CD4-positive, alpha-beta memory T cell (primary cell): Measurements from ENCODE around the gene ZNF324. TPM values are rescaled to one million over a fixed set of nuclear protein-coding genes. Genes with fewer than 3 reads are reported as not detected.
"Not testable (repeated sequence)": the region's sequence is repeated elsewhere in the genome, so short reads cannot be mapped to it uniquely, and the experiment has no call there.

Experiments
- CTCF ChIA-PET: fragments of 350-600 bp; sonication (Branson Sonifier 250); formaldehyde crosslinking; loops from one replicate; lab custom pipeline; 2021; ENCODE audit warnings: inconsistent platforms; ENCODE audit not compliant: partially characterized antibody; lab: Charles Lee
- POLR2A ChIA-PET: fragments of 350-600 bp; sonication (Branson Sonifier 250); formaldehyde crosslinking; loops from one replicate; lab custom pipeline; 2021; ENCODE audit not compliant: partially characterized antibody; lab: Charles Lee
- DNase-seq, 5 donors: peaks; one replicate each; pipeline versions ENCODE4 v3.0.0 to v3.0.0-alpha.2; 2020 to 2022; ENCODE audit warnings: mixed read lengths in 1 of 5
- H3K27ac ChIP-seq: one replicate; pipeline ENCODE4 v1.7.0; 2013; ENCODE audit warnings: low read depth, low read length
- H3K27me3 ChIP-seq: 2 replicates; pipeline ENCODE4 v1.7.0; 2013; ENCODE audit warnings: mild to moderate bottlenecking, low read length, moderate library complexity; ENCODE audit not compliant: insufficient read depth
- H3K36me3 ChIP-seq: 2 replicates; pipeline ENCODE4 v1.7.0; 2013; ENCODE audit warnings: mild to moderate bottlenecking, low read length, moderate library complexity; ENCODE audit not compliant: insufficient read depth
- H3K4me1 ChIP-seq: 2 replicates; pipeline ENCODE4 v1.7.0; 2013; ENCODE audit warnings: mild to moderate bottlenecking, low read length, moderate library complexity; ENCODE audit not compliant: insufficient read depth
- H3K4me3 ChIP-seq, 2 donors: one replicate each; pipeline ENCODE4 v1.7.0; 2013; ENCODE audit warnings: low read length in 2 of 2, mild to moderate bottlenecking in 1 of 2
- H3K9me3 ChIP-seq, 2 donors: one replicate each; pipeline ENCODE4 v1.7.0; 2013; ENCODE audit warnings: low read length in 2 of 2, control low read depth in 1 of 2; ENCODE audit not compliant: control insufficient read depth in 1 of 2
- H3K27ac Mint-ChIP-seq, 7 donors: one replicate each; pipeline ENCODE4 v1.8.0; 2020 to 2021; ENCODE audit warnings: mixed read lengths in 7 of 7, mild to moderate bottlenecking in 6 of 7, inconsistent platforms in 3 of 7, moderate library complexity in 3 of 7
- H3K27me3 Mint-ChIP-seq, 2 donors: one replicate each; pipeline ENCODE4 v1.8.0; 2020 to 2021; ENCODE audit warnings: mixed read lengths in 2 of 2
- H3K36me3 Mint-ChIP-seq, 2 donors: one replicate each; pipeline ENCODE4 v1.8.0; 2020 to 2021; ENCODE audit warnings: mixed read lengths in 2 of 2, inconsistent platforms in 1 of 2, mild to moderate bottlenecking in 1 of 2
- H3K4me1 Mint-ChIP-seq, 4 donors: one replicate each; pipeline ENCODE4 v1.8.0; 2020 to 2021; ENCODE audit warnings: mixed read lengths in 4 of 4, mild to moderate bottlenecking in 1 of 4
- H3K4me3 Mint-ChIP-seq, 8 donors: one replicate each; pipeline ENCODE4 v1.8.0; 2020 to 2021; ENCODE audit warnings: mixed read lengths in 8 of 8, mild to moderate bottlenecking in 7 of 8, moderate library complexity in 6 of 8, inconsistent platforms in 3 of 8
- H3K9me3 Mint-ChIP-seq, 8 donors: one replicate each; pipeline ENCODE4 v1.8.0; 2020 to 2021; ENCODE audit warnings: mixed read lengths in 8 of 8, mild to moderate bottlenecking in 5 of 8, inconsistent platforms in 3 of 8, moderate library complexity in 1 of 8
- intact Hi-C: fragments of 100-400 bp; cut with micrococcal nuclease; formaldehyde crosslinking; loops from one replicate; pipeline ENCODE4 v1.15.1; 2023
- polyA plus RNA-seq, 2 donors: library from polyadenylated mRNA; unstranded; fragments of 300-500 nt; fragmentation: Illumina TruSeq; gene quantifications; one replicate each; pipeline ENCODE4 v1.2.3, GENCODE V29; 2021
- total RNA-seq, 2 experiments: library from RNA; stranded (reverse); gene quantifications; one replicate each; pipeline ENCODE4 v1.2.3, GENCODE V29; 2021

Gene ZNF324
- total and polyA plus RNA-seq, 4 experiments from 2014 or later: 5.6 to 27.6 (median 22.3) TPM

GRCh38 chr19:58480831-58481230, 14.0 kb downstream of the ZNF324 start:
- Histone ChIP-seq H3K36me3 (no peaks in the 10 kb centered on the region), H3K4me1 (peaks cover 9% of the 10 kb centered on the region), H3K27ac (no peak overlapping the region), H3K4me3 (no peak overlapping the region), H3K9me3 (no peaks in the 10 kb centered on the region), H3K27me3 (no peaks in the 10 kb centered on the region)
- H3K4me1 Mint-ChIP-seq: peaks cover 5 to 14% (median 9%) of the 10 kb centered on the region in 4 donors
- peak overlapping the region in 1 of 8 donors; percentile 20 for H3K4me3 Mint-ChIP-seq
- POLR2A ChIA-PET: interaction anchor here (1.1 kb wide), 1 partner anchor 19 kb away, joined by 3 read pairs; no protein-coding TSS in a partner anchor
- no peaks in the 10 kb centered on the region for H3K9me3 Mint-ChIP-seq
- intact Hi-C loops: no loop called here
- H3K27ac Mint-ChIP-seq: no peak overlapping the region
- H3K36me3 Mint-ChIP-seq: peaks cover 0 to 10% of the 10 kb centered on the region in 2 donors
- no peaks in the 10 kb centered on the region for H3K27me3 Mint-ChIP-seq
- CTCF ChIA-PET: interaction anchor here (0.5 to 1.2 kb wide), 2 partner anchors 41 to 100 kb away, joined by 4 to 5 read pairs; no protein-coding TSS in a partner anchor
- no peak for DNase-seq

GRCh38 chr19:58482372-58482771, 15.5 kb downstream of the ZNF324 start:
- Histone ChIP-seq H3K4me1 (no peaks in the 10 kb centered on the region), H3K27me3 (no peaks in the 10 kb centered on the region), H3K4me3 (no peak overlapping the region), H3K9me3 (no peaks in the 10 kb centered on the region), H3K27ac (no peak overlapping the region), H3K36me3 (no peaks in the 10 kb centered on the region)
- H3K9me3 Mint-ChIP-seq: no peaks in the 10 kb centered on the region
- peaks cover 0 to 9% of the 10 kb centered on the region in 2 donors for H3K36me3 Mint-ChIP-seq
- H3K27ac Mint-ChIP-seq: peak overlapping the region in 1 of 7 donors; percentile 41
- H3K27me3 Mint-ChIP-seq: no peaks in the 10 kb centered on the region
- no peak for DNase-seq
- ChIA-PET CTCF (interaction anchor here (0.6 kb wide), 1 partner anchor 10 kb away, joined by 3 read pairs; no protein-coding TSS in a partner anchor), POLR2A (no interaction called here)
- H3K4me1 Mint-ChIP-seq: peaks cover 0 to 2% (median under 1%) of the 10 kb centered on the region in 4 donors
- intact Hi-C loops: no loop called here
- no peak overlapping the region for H3K4me3 Mint-ChIP-seq

GRCh38 chr19:58483776-58484175, 16.9 kb downstream of the ZNF324 start:
- Mint-ChIP-seq H3K4me1 (peaks cover 0 to 2% (median 0%) of the 10 kb centered on the region in 4 donors), H3K27ac (no peak overlapping the region), H3K4me3 (no peak overlapping the region), H3K27me3 (no peaks in the 10 kb centered on the region), H3K9me3 (no peaks in the 10 kb centered on the region), H3K36me3 (peaks cover 0 to 9% of the 10 kb centered on the region in 2 donors)
- H3K36me3 ChIP-seq: no peaks in the 10 kb centered on the region
- intact Hi-C loops: no loop called here
- ChIA-PET POLR2A (interaction anchor here (0.6 kb wide), 1 partner anchor 19 kb away, joined by 3 read pairs; no protein-coding TSS in a partner anchor), CTCF (no interaction called here)
- H3K27me3 ChIP-seq: no peaks in the 10 kb centered on the region
- H3K27ac ChIP-seq: no peak overlapping the region
- peaks cover 1% of the 10 kb centered on the region for H3K4me1 ChIP-seq
- no peak for DNase-seq
- H3K4me3 ChIP-seq: no peak overlapping the region
- no peaks in the 10 kb centered on the region for H3K9me3 ChIP-seq

- H3K4me3 Mint-ChIP-seq, H3K27me3 Mint-ChIP-seq, H3K4me1 Mint-ChIP-seq, H3K4me1 ChIP-seq, POLR2A ChIA-PET, H3K27ac ChIP-seq, H3K4me3 ChIP-seq, DNase-seq, intact Hi-C loops, H3K36me3 ChIP-seq, H3K27me3 ChIP-seq, CTCF ChIA-PET, H3K27ac Mint-ChIP-seq, H3K9me3 ChIP-seq, H3K9me3 Mint-ChIP-seq, H3K36me3 Mint-ChIP-seq: not testable (repeated sequence)
Observed at GRCh38 chr19:58484349-58484748, 17.5 kb downstream of the ZNF324 start.

- H3K27ac ChIP-seq: no peak overlapping the region
- no peak for DNase-seq
- Mint-ChIP-seq H3K36me3 (no peaks in the 10 kb centered on the region), H3K27me3 (no peaks in the 10 kb centered on the region), H3K9me3 (no peaks in the 10 kb centered on the region), H3K4me1 (no peaks in the 10 kb centered on the region), H3K4me3 (no peak overlapping the region), H3K27ac (no peak overlapping the region)
- no peaks in the 10 kb centered on the region for H3K9me3 ChIP-seq
- H3K4me1 ChIP-seq: peaks cover 7% of the 10 kb centered on the region
- no peak overlapping the region for H3K4me3 ChIP-seq
- H3K27me3 ChIP-seq: no peaks in the 10 kb centered on the region
- H3K36me3 ChIP-seq: no peaks in the 10 kb centered on the region
- ChIA-PET POLR2A (no interaction called here), CTCF (no interaction called here)
- intact Hi-C loops: no loop called here
Observed at GRCh38 chr19:58491393-58491792, 24.5 kb downstream of the ZNF324 start.

GRCh38 chr19:58492265-58492664, 25.4 kb downstream of the ZNF324 start:
- H3K4me3 Mint-ChIP-seq: no peak overlapping the region
- Histone ChIP-seq H3K36me3 (no peaks in the 10 kb centered on the region), H3K4me3 (no peak overlapping the region), H3K27ac (no peak overlapping the region), H3K4me1 (peaks cover 7% of the 10 kb centered on the region), H3K27me3 (no peaks in the 10 kb centered on the region), H3K9me3 (no peaks in the 10 kb centered on the region)
- no peaks in the 10 kb centered on the region for H3K9me3 Mint-ChIP-seq
- H3K27me3 Mint-ChIP-seq: no peaks in the 10 kb centered on the region
- no peak overlapping the region for H3K27ac Mint-ChIP-seq
- no peak for DNase-seq
- CTCF ChIA-PET: no interaction called here
- intact Hi-C loops: no loop called here
- POLR2A ChIA-PET: no interaction called here
- H3K36me3 Mint-ChIP-seq: no peaks in the 10 kb centered on the region
- H3K4me1 Mint-ChIP-seq: peaks cover 0 to 3% (median 0%) of the 10 kb centered on the region in 4 donors

GRCh38 chr19:58497634-58498170, 30.8 kb downstream of the ZNF324 start:
- Histone ChIP-seq H3K4me1 (peaks cover 16% of the 10 kb centered on the region), H3K36me3 (no peaks in the 10 kb centered on the region), H3K27ac (no peak overlapping the region), H3K9me3 (no peaks in the 10 kb centered on the region), H3K27me3 (no peaks in the 10 kb centered on the region), H3K4me3 (no peak overlapping the region)
- intact Hi-C loops: no loop called here
- H3K27me3 Mint-ChIP-seq: no peaks in the 10 kb centered on the region
- H3K27ac Mint-ChIP-seq: peak overlapping the region in 1 of 7 donors; percentile 36
- no peaks in the 10 kb centered on the region for H3K36me3 Mint-ChIP-seq
- no peak for DNase-seq
- peak overlapping the region in 5 of 8 donors; percentile 20 to 93 (median 31) for H3K4me3 Mint-ChIP-seq
- CTCF ChIA-PET: interaction anchor here (2.7 kb wide), 1 partner anchor 16 kb away, joined by 9 read pairs; no protein-coding TSS in a partner anchor
- H3K4me1 Mint-ChIP-seq: peaks cover 14 to 25% (median 17%) of the 10 kb centered on the region in 4 donors
- peaks cover 0 to 16% (median 4%) of the 10 kb centered on the region in 8 donors for H3K9me3 Mint-ChIP-seq
- POLR2A ChIA-PET: interaction anchor here (1.2 kb wide), 2 partner anchors 21 to 22 kb away, joined by 4 read pairs; partner anchors contain the start of gene ZBTB45
